Measurements from ENCODE around the gene GFOD1.
"Not testable (repeated sequence)": the region's sequence is repeated elsewhere in the genome, so short reads cannot be mapped to it uniquely, and the experiment has no call there.

Gene GFOD1

DNA sequence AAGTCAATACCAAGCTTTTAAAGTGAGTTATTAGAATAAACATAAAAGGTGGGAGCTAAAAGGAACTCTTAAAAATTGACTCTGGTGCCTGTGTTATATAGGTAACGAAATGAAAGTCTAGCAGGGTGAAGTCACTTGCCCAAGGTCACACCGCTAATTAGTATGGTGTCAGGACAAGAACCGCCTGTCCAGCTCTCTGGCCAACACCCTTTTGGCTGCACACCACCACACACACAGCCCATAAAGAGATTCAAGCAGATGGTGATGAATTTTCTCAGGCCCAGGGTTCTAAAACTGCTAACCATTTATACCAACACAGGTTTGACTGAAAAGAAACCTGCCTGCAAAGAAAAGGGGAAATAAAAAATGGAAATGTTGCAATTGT lies 20.2 kb downstream of the GFOD1 start:
- Mint-ChIP-seq H3K27ac (no peak overlapping the region), H3K4me1 (ENCODE audit: low read depth) (peaks cover 57% of the 10 kb centered on the region), H3K36me3 (peaks cover 23% of the 10 kb centered on the region)

DNA sequence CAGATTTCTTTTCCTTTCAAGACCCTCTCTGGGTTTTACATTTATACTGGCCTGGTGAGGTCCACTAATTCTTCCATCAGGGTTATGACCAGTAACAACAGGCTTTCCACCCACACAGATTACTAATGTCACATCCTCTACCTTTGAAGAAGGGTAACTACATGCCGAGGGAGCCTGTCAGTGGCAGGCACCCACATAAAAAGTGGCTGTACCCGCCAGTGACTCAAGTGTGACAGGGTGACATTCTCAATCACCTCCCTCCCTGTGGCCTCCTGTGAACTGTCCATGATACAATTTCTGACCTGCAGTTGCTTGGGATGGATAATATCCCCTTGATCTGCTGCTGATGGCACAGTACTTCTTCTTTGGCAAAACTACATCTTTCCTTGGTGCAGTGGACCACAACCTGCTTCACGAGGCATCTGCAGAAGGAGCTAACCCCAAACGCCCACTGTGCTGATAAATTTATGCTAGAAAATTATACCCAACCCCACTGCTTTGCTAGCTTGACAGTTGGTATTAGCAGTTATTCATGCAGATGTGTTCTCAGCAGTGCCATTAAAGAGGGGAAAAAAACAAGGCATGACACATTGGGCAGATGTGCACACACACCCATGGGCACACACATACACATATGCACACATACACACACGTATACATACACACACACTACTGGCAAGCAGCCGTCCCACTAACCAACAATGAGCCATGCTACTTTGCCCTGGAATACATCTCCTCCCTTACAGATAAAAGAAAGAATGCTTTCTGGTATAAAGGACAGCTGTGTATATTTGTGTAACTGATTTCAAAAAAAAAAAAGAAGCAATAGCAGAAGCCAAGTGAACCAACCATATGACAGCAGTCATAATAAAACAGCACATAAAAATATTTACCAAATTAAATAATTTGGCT lies 20.8 kb downstream of the GFOD1 start:
- peaks cover 64% of the 10 kb centered on the region for H3K4me1 Mint-ChIP-seq (ENCODE audit: low read depth)
- peak overlapping the region; percentile 88 for H3K27ac Mint-ChIP-seq
- H3K36me3 Mint-ChIP-seq, result peaks cover 23% of the 10 kb centered on the region
- peak overlapping the region; percentile 21 for H3K4me3 Mint-ChIP-seq
- H3K9me3 Mint-ChIP-seq (ENCODE audit: low read depth), result no peaks in the 10 kb centered on the region
- H3K27me3 Mint-ChIP-seq, result no peaks in the 10 kb centered on the region

More for the DNA sequence above, 20.2 kb downstream of the GFOD1 start:
- H3K4me3 Mint-ChIP-seq, result no peak overlapping the region
- H3K9me3 Mint-ChIP-seq (ENCODE audit: low read depth), result no peaks in the 10 kb centered on the region
- H3K27me3 Mint-ChIP-seq, result no peaks in the 10 kb centered on the region

DNA sequence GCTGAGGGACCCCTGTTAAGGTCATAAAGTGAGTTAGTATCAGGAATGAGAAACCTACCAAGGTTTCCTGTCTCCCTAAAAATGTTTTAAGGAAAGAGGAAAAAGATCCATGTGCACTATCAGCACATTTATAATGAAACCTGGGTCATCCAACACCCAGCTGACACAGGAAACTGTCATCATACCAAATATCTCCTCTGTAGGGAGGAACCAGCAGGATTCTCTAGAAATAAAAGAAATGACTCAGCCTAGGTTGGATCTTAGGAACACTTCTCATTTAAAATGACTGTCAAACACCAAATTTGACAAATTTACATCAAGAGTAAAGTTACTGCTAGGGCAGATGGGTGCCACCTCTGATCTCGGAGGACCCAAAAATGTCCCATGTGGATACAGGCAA lies 21.7 kb downstream of the GFOD1 start:
- Mint-ChIP-seq H3K4me1 (ENCODE audit: low read depth) (peaks cover 67% of the 10 kb centered on the region), H3K27me3 (no peaks in the 10 kb centered on the region), H3K9me3 (ENCODE audit: low read depth) (no peaks in the 10 kb centered on the region), H3K27ac (peak overlapping the region; percentile 88), H3K36me3 (peaks cover 19% of the 10 kb centered on the region), H3K4me3 (peak overlapping the region; percentile 21)

DNA sequence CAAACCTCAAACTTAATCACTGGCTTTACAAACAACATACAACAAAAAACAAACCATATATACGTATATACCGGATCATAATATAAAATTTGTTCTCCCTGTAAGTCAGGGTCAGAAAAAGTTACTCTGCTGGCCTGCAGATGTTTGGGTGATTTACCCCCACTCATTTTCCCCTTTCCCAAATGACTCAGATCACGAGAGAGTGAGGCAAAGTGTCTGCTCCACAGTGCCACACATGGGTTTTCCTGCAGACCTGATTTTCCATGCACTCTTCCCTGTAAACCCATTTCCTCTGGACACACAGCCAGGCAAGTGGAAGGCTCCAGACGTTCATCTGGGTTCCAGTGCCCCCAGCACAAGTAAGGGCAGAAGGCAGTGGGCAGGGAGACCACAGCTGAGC lies 23.5 kb downstream of the GFOD1 start:
- H3K36me3 Mint-ChIP-seq, result peaks cover 7% of the 10 kb centered on the region
- no peaks in the 10 kb centered on the region for H3K27me3 Mint-ChIP-seq
- H3K4me3 Mint-ChIP-seq, result no peak overlapping the region
- H3K4me1 Mint-ChIP-seq (ENCODE audit: low read depth), result peaks cover 67% of the 10 kb centered on the region
- H3K27ac Mint-ChIP-seq, result peak overlapping the region; percentile 10
- no peaks in the 10 kb centered on the region for H3K9me3 Mint-ChIP-seq (ENCODE audit: low read depth)

DNA sequence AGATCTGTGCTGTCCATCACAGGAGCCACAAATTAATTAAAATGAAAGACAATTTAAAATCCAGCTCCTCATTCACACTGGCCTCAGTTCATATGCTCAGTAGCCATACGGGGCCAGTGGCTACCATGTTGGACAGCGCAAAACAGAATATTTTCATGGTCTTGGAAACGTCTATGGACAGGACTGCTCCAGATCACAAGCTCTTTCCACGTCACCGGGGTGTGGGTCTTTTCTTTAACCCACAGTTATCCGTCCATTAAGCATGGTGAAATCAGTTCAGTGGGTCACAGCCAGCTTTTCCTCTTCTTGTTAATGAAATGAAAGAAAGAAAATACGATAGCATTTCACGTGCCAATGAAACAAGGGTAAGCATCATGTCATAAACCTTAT lies 24.1 kb downstream of the GFOD1 start:
- Mint-ChIP-seq H3K9me3 (ENCODE audit: low read depth) (no peaks in the 10 kb centered on the region), H3K4me1 (ENCODE audit: low read depth) (peaks cover 72% of the 10 kb centered on the region), H3K27ac (no peak overlapping the region), H3K4me3 (no peak overlapping the region), H3K27me3 (no peaks in the 10 kb centered on the region), H3K36me3 (peaks cover 6% of the 10 kb centered on the region)

DNA sequence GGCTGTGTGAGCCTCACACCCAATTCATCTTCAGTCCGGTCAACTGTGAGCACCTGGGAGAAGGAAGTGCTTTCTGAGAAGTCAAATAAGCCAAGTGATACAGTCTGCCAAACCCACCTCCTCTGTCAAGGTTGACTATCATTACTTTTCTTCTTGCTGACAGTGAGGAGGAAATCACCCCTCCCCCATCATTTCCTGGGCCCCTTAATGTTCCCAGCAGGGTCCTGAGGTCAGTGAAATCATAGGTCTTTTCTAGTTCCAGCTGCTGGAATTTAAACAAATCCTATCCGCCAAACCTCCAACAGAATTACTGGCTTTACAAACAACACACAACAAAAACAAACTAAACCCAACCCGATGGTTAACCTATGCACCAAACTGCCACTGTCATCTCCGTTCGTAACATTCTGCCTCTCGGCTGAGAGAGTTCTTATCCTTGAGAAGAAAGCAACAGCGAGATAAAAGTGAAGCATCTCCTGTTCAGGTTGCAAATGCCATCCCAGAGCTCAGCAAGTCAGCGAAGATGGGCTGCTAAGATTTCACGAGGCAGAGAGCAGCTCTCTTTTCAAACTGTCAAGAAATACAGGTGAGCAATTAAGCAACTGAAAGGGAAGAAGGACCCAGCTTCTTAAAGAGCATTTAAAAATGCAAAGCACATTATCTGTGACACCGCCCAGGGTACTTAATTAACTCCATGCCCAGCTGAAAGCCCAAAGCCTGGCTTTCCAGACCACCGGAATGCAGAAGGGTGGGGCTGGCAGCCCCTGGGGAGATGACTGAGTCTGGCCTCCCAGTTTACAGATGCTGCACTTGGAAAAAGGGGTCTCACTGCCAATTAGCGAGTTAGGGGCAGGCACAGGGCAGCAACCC lies 24.7 kb downstream of the GFOD1 start:
- Mint-ChIP-seq H3K9me3 (ENCODE audit: low read depth) (no peaks in the 10 kb centered on the region), H3K4me1 (ENCODE audit: low read depth) (peaks cover 76% of the 10 kb centered on the region), H3K36me3 (peaks cover 6% of the 10 kb centered on the region), H3K4me3 (peak overlapping the region; percentile 69), H3K27me3 (no peaks in the 10 kb centered on the region), H3K27ac (peak overlapping the region; percentile 22)

DNA sequence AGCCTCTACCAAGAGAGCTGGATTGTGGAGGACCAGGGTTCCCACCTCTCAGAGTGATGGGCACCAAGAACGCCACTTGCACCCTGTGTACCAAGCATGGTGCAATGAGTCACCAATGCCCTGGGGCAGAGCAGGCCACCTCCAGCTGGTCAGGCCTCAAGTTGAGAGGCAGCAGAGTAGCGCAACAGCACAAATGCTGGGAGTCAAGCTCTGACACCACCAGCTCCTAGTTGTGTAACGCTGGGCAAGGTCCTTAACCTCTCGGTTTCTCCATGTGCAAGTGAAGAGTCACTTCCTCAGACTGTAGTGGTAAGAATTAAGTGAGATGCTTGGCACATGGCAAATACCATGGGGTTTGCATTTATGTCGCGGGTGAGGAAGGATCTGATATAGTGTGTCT lies 25.6 kb downstream of the GFOD1 start:
- Mint-ChIP-seq H3K36me3 (peaks cover 6% of the 10 kb centered on the region), H3K27me3 (no peaks in the 10 kb centered on the region), H3K4me3 (no peak overlapping the region), H3K9me3 (ENCODE audit: low read depth) (no peaks in the 10 kb centered on the region), H3K27ac (no peak overlapping the region), H3K4me1 (ENCODE audit: low read depth) (peaks cover 80% of the 10 kb centered on the region)

DNA sequence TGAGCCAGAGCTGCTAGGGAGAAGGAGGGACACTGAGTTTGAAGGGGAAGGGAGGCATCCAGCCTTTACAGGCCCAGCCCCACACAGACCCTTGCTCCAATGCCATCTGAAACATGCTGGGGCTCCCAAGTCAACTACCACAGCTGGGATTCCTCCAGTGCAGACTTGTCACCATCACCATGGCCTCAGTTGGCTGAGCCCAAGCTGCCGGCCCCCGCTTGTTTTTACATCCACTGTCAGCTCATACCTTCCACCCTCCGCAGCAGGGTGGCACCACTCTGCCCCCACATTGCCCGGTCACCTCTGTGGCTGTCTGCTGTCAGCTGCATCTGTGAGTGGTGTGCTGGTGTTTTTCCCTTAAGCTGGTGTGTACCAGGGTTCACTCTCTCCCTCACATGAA lies 26.1 kb downstream of the GFOD1 start:
- H3K27me3 Mint-ChIP-seq, result no peaks in the 10 kb centered on the region
- H3K4me3 Mint-ChIP-seq, result no peak overlapping the region
- H3K9me3 Mint-ChIP-seq (ENCODE audit: low read depth), result no peaks in the 10 kb centered on the region
- peaks cover 80% of the 10 kb centered on the region for H3K4me1 Mint-ChIP-seq (ENCODE audit: low read depth)
- H3K36me3 Mint-ChIP-seq, result peaks cover 6% of the 10 kb centered on the region
- H3K27ac Mint-ChIP-seq, result no peak overlapping the region

DNA sequence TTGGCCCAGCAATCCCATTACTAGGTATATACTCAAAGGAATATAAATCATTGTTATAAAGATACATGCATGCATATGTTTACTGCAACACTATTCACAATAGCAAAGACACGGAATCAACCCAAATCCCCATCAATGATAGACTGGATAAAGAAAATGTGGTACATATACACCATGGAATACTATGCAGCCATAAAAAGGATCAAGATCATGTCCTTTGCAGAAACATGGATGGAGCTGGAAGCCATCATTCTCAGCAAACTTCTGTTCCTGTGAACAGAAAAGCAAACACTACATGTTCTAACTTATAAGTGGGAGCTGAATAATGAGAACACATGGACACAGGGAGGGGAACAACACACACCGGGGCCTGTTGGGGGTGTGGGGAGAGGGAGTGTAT lies 27.1 kb downstream of the GFOD1 start:
- peaks cover 77% of the 10 kb centered on the region for H3K4me1 Mint-ChIP-seq (ENCODE audit: low read depth)
- not testable (repeated sequence) for H3K4me3 Mint-ChIP-seq; H3K9me3 Mint-ChIP-seq (ENCODE audit: low read depth); H3K27ac Mint-ChIP-seq; H3K36me3 Mint-ChIP-seq; H3K27me3 Mint-ChIP-seq

DNA sequence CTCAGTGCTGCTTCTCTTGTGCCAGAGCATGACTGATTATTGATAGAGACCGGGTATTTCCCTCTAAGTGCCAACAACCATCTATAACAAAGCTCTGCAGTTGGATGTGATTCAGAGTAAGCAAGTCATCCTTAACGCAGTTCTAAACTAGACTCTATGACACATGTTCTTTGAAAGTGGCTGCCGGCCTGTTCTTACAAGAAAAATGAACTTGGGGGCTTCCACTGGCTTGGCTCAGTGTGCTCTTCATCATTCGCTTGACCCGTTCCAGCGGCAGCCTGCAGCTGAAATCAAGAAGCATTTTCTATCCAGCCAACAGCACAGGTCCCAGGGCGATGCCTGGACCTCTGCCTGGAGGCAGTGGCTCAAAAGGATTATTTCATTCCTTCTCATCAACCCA lies 29.8 kb downstream of the GFOD1 start:
- H3K4me1 Mint-ChIP-seq (ENCODE audit: low read depth), result peaks cover 78% of the 10 kb centered on the region
- peak overlapping the region; percentile 85 for H3K27ac Mint-ChIP-seq
- H3K36me3 Mint-ChIP-seq, result peaks cover 2% of the 10 kb centered on the region
- no peaks in the 10 kb centered on the region for H3K9me3 Mint-ChIP-seq (ENCODE audit: low read depth)
- H3K4me3 Mint-ChIP-seq, result no peak overlapping the region
- H3K27me3 Mint-ChIP-seq, result no peaks in the 10 kb centered on the region

DNA sequence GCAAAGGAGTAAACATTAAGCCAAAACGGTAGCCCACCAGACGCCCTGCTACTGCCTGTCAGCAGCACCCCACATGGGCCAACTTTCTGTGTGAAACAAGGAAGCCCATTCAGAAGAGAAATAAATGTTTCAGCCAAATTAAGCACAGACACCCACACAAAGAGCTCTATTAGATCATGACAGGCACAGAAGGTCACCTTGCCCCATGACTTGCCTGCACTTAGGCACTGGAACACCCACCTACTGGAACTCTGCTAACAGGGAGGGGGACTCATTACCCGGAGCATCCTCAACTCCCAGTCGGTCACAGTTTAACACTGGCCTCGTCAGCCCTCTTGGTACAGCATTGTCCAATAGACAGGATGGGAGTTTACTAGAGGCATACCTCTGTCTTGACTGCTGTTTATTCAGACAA lies 31.8 kb downstream of the GFOD1 start:
- H3K4me1 Mint-ChIP-seq (ENCODE audit: low read depth), result peaks cover 66% of the 10 kb centered on the region

DNA sequence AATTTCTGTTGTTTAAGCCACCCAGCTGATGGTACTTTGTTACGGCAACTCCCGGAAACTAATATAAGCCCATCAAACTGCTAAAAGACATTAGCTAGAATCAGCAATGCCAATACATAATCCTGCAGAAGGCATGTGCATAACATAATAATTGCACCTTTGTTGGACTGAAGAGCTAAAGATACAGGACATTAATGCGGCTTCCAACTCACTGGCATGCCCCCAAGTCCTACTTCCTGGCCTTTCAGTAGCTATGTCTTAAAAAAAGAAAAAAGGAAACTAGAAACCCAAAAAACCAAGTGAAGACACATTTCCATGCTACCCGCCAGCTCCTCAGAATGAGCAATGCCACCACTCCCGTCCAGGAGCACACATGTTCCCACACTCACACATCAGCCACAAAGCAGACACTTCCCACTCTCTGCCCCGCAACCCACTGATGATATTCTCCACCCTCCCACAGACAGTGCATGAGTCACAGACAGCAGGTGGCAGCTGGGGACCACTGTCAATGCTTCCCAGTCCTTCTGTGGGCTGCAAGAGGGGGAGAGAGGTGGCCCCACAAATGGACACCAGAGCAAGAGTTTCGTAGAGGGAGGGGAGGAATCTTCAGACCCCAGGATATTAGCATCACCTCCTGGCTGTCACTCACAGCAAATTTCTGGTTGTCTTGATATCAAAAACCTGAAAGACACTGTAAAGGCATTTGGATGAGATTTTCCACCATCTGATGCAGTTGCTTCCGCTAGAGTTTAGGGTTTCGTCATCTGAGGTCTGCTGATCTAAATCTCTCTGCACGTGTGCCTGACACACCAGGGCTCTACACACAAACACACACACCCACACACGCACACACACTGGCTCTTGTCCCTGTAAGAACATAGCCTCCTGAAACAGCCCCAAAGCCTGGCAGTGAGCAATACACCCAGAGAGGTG lies 32.8 kb downstream of the GFOD1 start:
- Mint-ChIP-seq H3K4me3 (peak overlapping the region; percentile 64), H3K4me1 (ENCODE audit: low read depth) (peaks cover 64% of the 10 kb centered on the region), H3K27ac (peak overlapping the region; percentile 99), H3K9me3 (ENCODE audit: low read depth) (no peaks in the 10 kb centered on the region), H3K27me3 (no peaks in the 10 kb centered on the region), H3K36me3 (no peaks in the 10 kb centered on the region)

More for the DNA sequence above, 31.8 kb downstream of the GFOD1 start:
- no peaks in the 10 kb centered on the region for H3K27me3 Mint-ChIP-seq
- peak overlapping the region; percentile 99 for H3K27ac Mint-ChIP-seq
- peak overlapping the region; percentile 64 for H3K4me3 Mint-ChIP-seq
- no peaks in the 10 kb centered on the region for H3K36me3 Mint-ChIP-seq
- H3K9me3 Mint-ChIP-seq (ENCODE audit: low read depth), result no peaks in the 10 kb centered on the region

DNA sequence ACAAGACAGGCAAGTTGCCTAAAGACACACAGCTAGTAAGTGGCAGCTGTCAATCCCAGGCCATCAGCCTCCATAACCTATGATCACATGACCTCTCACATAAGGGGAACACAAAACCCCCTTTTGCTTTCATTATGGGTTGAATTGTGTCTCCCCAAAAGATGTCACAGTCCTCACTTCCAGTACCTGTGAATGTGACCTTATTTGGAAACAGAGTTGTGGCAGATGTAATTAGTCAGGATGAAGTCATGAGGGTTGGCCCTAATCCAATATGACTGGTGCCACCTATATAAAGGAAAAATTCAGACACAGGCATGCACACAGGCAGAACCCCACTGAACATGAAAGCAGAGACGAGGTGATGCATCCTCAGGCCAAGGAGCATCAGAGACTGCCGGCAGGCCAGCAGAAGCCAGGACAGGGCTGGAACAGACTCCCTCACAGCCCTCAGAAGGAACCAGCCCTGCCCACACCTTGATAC lies 33.6 kb downstream of the GFOD1 start:
- Mint-ChIP-seq H3K4me1 (ENCODE audit: low read depth) (peaks cover 58% of the 10 kb centered on the region), H3K4me3 (peak overlapping the region; percentile 64), H3K27ac (peak overlapping the region; percentile 99), H3K9me3 (ENCODE audit: low read depth) (no peaks in the 10 kb centered on the region), H3K36me3 (no peaks in the 10 kb centered on the region), H3K27me3 (no peaks in the 10 kb centered on the region)

DNA sequence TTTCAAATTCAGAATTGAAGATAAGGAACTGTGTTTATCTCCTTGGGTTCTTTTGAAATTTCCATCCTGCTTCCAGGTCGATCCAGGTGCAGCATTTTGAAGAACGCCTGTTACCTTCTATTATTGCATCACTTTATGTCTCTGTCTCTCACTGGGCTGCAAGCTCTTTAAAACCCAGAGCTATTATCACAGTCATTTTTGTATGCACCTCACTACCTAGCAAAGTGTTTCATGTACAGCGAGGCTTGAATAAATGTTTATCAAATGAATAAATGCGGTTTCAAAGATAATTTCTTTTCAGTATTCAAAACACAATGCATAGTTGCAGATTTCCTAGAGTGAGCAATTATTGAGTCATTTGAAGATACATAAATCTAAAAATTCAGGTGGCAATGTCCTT lies 34.2 kb downstream of the GFOD1 start:
- peaks cover 59% of the 10 kb centered on the region for H3K4me1 Mint-ChIP-seq (ENCODE audit: low read depth)

More for the DNA sequence above, 34.2 kb downstream of the GFOD1 start:
- no peaks in the 10 kb centered on the region for H3K9me3 Mint-ChIP-seq (ENCODE audit: low read depth)
- peak overlapping the region; percentile 99 for H3K27ac Mint-ChIP-seq
- no peaks in the 10 kb centered on the region for H3K36me3 Mint-ChIP-seq
- H3K27me3 Mint-ChIP-seq, result no peaks in the 10 kb centered on the region
- no peak overlapping the region for H3K4me3 Mint-ChIP-seq

Measured in activated naive CD8-positive, alpha-beta T cell (primary cell).